CD14-positive monocyte (primary cell): ENCODE data around the gene PYROXD2. TPM values are rescaled to one million over a fixed set of nuclear protein-coding genes. Genes with fewer than 3 reads are reported as not detected.

Source experiments
- DNase-seq, 3 donors: peaks; one replicate each; pipeline ENCODE4 v3.0.0-alpha.2; 2011 to 2022
- H2AFZ ChIP-seq: 2 replicates; pipeline ENCODE4 v1.6.0; 2012; ENCODE audit warnings: mild to moderate bottlenecking, low read depth, low read length, inconsistent platforms; ENCODE audit not compliant: insufficient read depth, poor library complexity, severe bottlenecking
- H3K27ac ChIP-seq, 2 donors: 1 replicate in 1 of 2; 2 replicates in 1 of 2; pipeline ENCODE4 v1.5.1; 2012 to 2013; ENCODE audit warnings: low read length in 2 of 2, control low read depth in 1 of 2, inconsistent platforms in 1 of 2, low read depth in 1 of 2, mild to moderate bottlenecking in 1 of 2
- H3K27me3 ChIP-seq, 2 donors: one replicate each; pipeline versions ENCODE4 v1.6.0 to v1.6.1; 2011 to 2013; ENCODE audit warnings: low read length in 2 of 2; ENCODE audit not compliant: control insufficient read depth in 2 of 2, insufficient read depth in 2 of 2
- H3K36me3 ChIP-seq, 2 donors: replicated peaks in 1 of 2; 1 replicate in 1 of 2; 2 replicates in 1 of 2; pipeline versions ENCODE4 v1.5.1 to v1.6.1; 2012 to 2013; ENCODE audit warnings: low read length in 2 of 2, control low read depth in 1 of 2, inconsistent platforms in 1 of 2, mild to moderate bottlenecking in 1 of 2; ENCODE audit not compliant: insufficient read depth in 2 of 2, control insufficient read depth in 1 of 2
- H3K4me1 ChIP-seq, 2 donors: 1 replicate in 1 of 2; 2 replicates in 1 of 2; pipeline versions ENCODE4 v1.5.1 to v1.6.1; 2012 to 2013; ENCODE audit warnings: low read length in 2 of 2, control low read depth in 1 of 2, inconsistent platforms in 1 of 2, mild to moderate bottlenecking in 1 of 2, moderate library complexity in 1 of 2; ENCODE audit not compliant: insufficient read depth in 2 of 2, control insufficient read depth in 1 of 2
- H3K4me2 ChIP-seq: replicated peaks from 2 replicates; pipeline ENCODE3; 2012; ENCODE audit warnings: low read length, moderate library complexity, mild to moderate bottlenecking; ENCODE audit not compliant: poor library complexity, severe bottlenecking; ENCODE audit errors: extremely low read depth
- H3K4me3 ChIP-seq, 3 experiments: fragments of 200-600 bp in 1 of 3; sonication (generic) in 1 of 3; replicated peaks in 1 of 3; 1 replicate in 2 of 3; 2 replicates in 1 of 3; pipeline ENCODE4 v1.5.1; 2011 to 2013; ENCODE audit warnings: low read length in 3 of 3, mild to moderate bottlenecking in 3 of 3, control low read depth in 2 of 3, low read depth in 2 of 3, inconsistent platforms in 1 of 3, moderate library complexity in 1 of 3
- H3K79me2 ChIP-seq: 2 replicates; pipeline ENCODE4 v1.6.0; 2012; ENCODE audit warnings: mild to moderate bottlenecking, control low read depth, inconsistent platforms, low read length, moderate library complexity; ENCODE audit not compliant: insufficient read depth
- H3K9ac ChIP-seq: 2 replicates; pipeline ENCODE4 v1.6.0; 2017; ENCODE audit warnings: low read length, mild to moderate bottlenecking; ENCODE audit not compliant: insufficient read depth, poor library complexity, severe bottlenecking
- H3K9me3 ChIP-seq, 2 donors: replicated peaks in 1 of 2; 1 replicate in 1 of 2; 2 replicates in 1 of 2; pipeline versions ENCODE4 v1.5.1 to v1.6.1; 2012 to 2013; ENCODE audit warnings: low read length in 2 of 2, control low read depth in 1 of 2; ENCODE audit not compliant: control insufficient read depth in 1 of 2, insufficient read depth in 1 of 2
- H4K20me1 ChIP-seq: 2 replicates; pipeline ENCODE4 v1.6.0; 2012; ENCODE audit warnings: mild to moderate bottlenecking, low read length, control low read depth, moderate library complexity; ENCODE audit not compliant: insufficient read depth
- H3K27ac Mint-ChIP-seq, 7 donors: one replicate each; pipeline ENCODE4 v1.8.0; 2020; ENCODE audit warnings: mild to moderate bottlenecking in 7 of 7, mixed read lengths in 7 of 7, moderate library complexity in 6 of 7, inconsistent platforms in 2 of 7
- H3K27me3 Mint-ChIP-seq, 3 donors: one replicate each; pipeline ENCODE4 v1.8.0; 2021 to 2022; ENCODE audit warnings: low read depth in 3 of 3, mild to moderate bottlenecking in 3 of 3, mixed read lengths in 3 of 3, moderate library complexity in 3 of 3, inconsistent platforms in 1 of 3
- H3K36me3 Mint-ChIP-seq, 2 donors: one replicate each; pipeline ENCODE4 v1.8.0; 2020; ENCODE audit warnings: mixed read lengths in 2 of 2, inconsistent platforms in 1 of 2, mild to moderate bottlenecking in 1 of 2
- H3K4me1 Mint-ChIP-seq: one replicate; pipeline ENCODE4 v1.8.0; 2020; ENCODE audit warnings: mild to moderate bottlenecking, mixed read lengths
- H3K4me3 Mint-ChIP-seq, 2 donors: one replicate each; pipeline ENCODE4 v1.8.0; 2020; ENCODE audit warnings: mild to moderate bottlenecking in 2 of 2, mixed read lengths in 2 of 2, moderate library complexity in 1 of 2
- H3K9me3 Mint-ChIP-seq, 7 donors: one replicate each; pipeline ENCODE4 v1.8.0; 2020 to 2022; ENCODE audit warnings: mixed read lengths in 7 of 7, mild to moderate bottlenecking in 6 of 7, moderate library complexity in 6 of 7, inconsistent platforms in 2 of 7
- CTCF ChIP-seq: fragments of 200-600 bp; IDR thresholded peaks from one replicate; pipeline ENCODE4 v1.8.0; 2022; ENCODE audit warnings: antibody characterized with exemption, mild to moderate bottlenecking
- WGBS: methylation state at CpG from one replicate; pipeline ENCODE4 v1.1.5; 2013; ENCODE audit warnings: missing lambda C conversion rate; ENCODE audit not compliant: insufficient coverage; 5-methylcytosine and 5-hydroxymethylcytosine counted together
- intact Hi-C, 2 donors: fragments of 100-400 bp; cut with micrococcal nuclease; formaldehyde crosslinking; loops; one replicate each; pipeline versions ENCODE4 v1.15.0 to v1.15.1; 2023
- polyA minus RNA-seq: library from RNA; depleted of rRNA, polyadenylated mRNA; stranded (reverse); fragments of >200 nt; gene quantifications from 2 replicates; pipeline ENCODE4 v1.2.3, GENCODE V29; 2012
- polyA plus RNA-seq, 3 donors: library from polyadenylated mRNA; depleted of rRNA in 1 of 3; unstranded in 2 of 3; stranded (reverse) in 1 of 3; fragments of 300-500 nt in 2 of 3; fragments of >200 nt in 1 of 3; fragmentation: Illumina TruSeq in 2 of 3; gene quantifications; 1 replicate in 2 of 3; 2 replicates in 1 of 3; pipeline ENCODE4 v1.2.3, GENCODE V29; 2012 to 2021
- total RNA-seq, 12 experiments: library from RNA in 1 of 12; stranded (reverse) in 1 of 12; fragments of 120-200 nt in 1 of 12; gene quantifications; one replicate each; pipeline ENCODE4 v1.2.4 and lab custom pipeline; 2013 to 2026; ENCODE audit warnings: mixed read lengths in 6 of 12, inconsistent platforms in 1 of 12

The PYROXD2 gene
- 7.3 TPM for total RNA-seq (2013)
- polyA plus RNA-seq (10 to 100 TPM in 1 of 3 donors, under 1 TPM in 2; 0.27 to 21.6 (median 1.00) TPM), polyA minus RNA-seq (1.4 TPM in 2 replicates), total RNA-seq (lab: John Stamatoyannopoulos, UW) (0.23 to 4.8 (median 2.1) reads per million in 11 experiments)

GRCh38 chr10:98414932-98415730 lies at the start of gene PYROXD2:
Gene PYROXD2 (minus strand): TSS chr10:98415182. CDS start chr10:98415135, 47 bp downstream.
- Mint-ChIP-seq H3K4me1 (peaks cover 19% of the 10 kb centered on the region), H3K9me3 (no peaks in the 10 kb centered on the region), H3K27ac (peak within 1 kb of the TSS; percentile 48 to 90 (median 83)), H3K27me3 (peaks cover 0 to 2% (median 1%) of the 10 kb centered on the region in 3 donors), H3K4me3 (peak within 1 kb of the TSS; percentile 81 to 93), H3K36me3 (peaks cover 31 to 47% of the 10 kb centered on the region in 2 donors)
- Histone ChIP-seq H4K20me1 (no peaks in the 10 kb centered on the region), H3K9ac (peak within 1 kb of the TSS; percentile 58), H3K4me2 (peak within 1 kb of the TSS; percentile 72), H3K79me2 (no peaks in the 10 kb centered on the region), H3K4me1 (peaks cover 12 to 16% of the 10 kb centered on the region in 2 donors), H3K27ac (peak within 1 kb of the TSS; percentile 22 to 63), H3K36me3 (peaks cover 36 to 40% of the 10 kb centered on the region in 2 donors), H3K9me3 (no peaks in the 10 kb centered on the region), H2AFZ (peak within 1 kb of the TSS; percentile 44), H3K27me3 (no peaks in the 10 kb centered on the region), H3K4me3 (peak within 1 kb of the TSS; percentile 13 to 68 (median 30))
- TF ChIP-seq CTCF: no peak
- intact Hi-C loops: no loop called here
- peak; percentile 32 to 41 (median 36) for DNase-seq
- WGBS: 45% methylated on average over 15 of the region's 25 CpGs

GRCh38 chr10:98463976-98464754 lies 49.2 kb upstream of the PYROXD2 start:
- H3K79me2 ChIP-seq: no peaks in the 10 kb centered on the region
- H2AFZ ChIP-seq: no peak overlapping the region
- Mint-ChIP-seq H3K27ac (no peak overlapping the region), H3K4me1 (peaks cover 15% of the 10 kb centered on the region), H3K27me3 (peaks cover 8 to 13% (median 11%) of the 10 kb centered on the region in 3 donors), H3K36me3 (no peaks in the 10 kb centered on the region), H3K9me3 (peaks cover 0 to 1% (median 0%) of the 10 kb centered on the region in 7 donors), H3K4me3 (no peak overlapping the region)
- DNase-seq: no peak
- H3K4me1 ChIP-seq: peaks cover 0 to 9% of the 10 kb centered on the region in 2 donors
- H3K9me3 ChIP-seq: no peaks in the 10 kb centered on the region
- H3K36me3 ChIP-seq: no peaks in the 10 kb centered on the region
- H3K27me3 ChIP-seq: peaks cover 6 to 10% of the 10 kb centered on the region in 2 donors
- no peak overlapping the region for H3K27ac ChIP-seq
- intact Hi-C loops: no loop called here
- TF ChIP-seq CTCF: no peak
- H3K4me2 ChIP-seq: no peak overlapping the region
- H4K20me1 ChIP-seq: no peaks in the 10 kb centered on the region
- 20% methylated on average over 5 of the region's 8 CpGs for WGBS
- H3K4me3 ChIP-seq: no peak overlapping the region
- no peak overlapping the region for H3K9ac ChIP-seq
